ENCODE measurements around the gene TMEM95. TPM values are rescaled to one million over a fixed set of nuclear protein-coding genes. Genes with fewer than 3 reads are reported as not detected.

Gene TMEM95
- total RNA-seq, 1 experiment from 2014 or later: 0.50 TPM

GRCh38 chr17:7341842-7342241 is 13.1 kb upstream of the TMEM95 start:
- Histone ChIP-seq H3K4me3 (no peak overlapping the region), H4K20me1 (ENCODE audit: insufficient read depth) (no peaks in the 10 kb centered on the region), H3K27ac (no peak overlapping the region), H3K4me1 (replicated peaks; ENCODE audit: insufficient read depth) (no peaks in the 10 kb centered on the region), H3K27me3 (ENCODE audit: insufficient read depth, low read depth) (peaks cover 13% of the 10 kb centered on the region), H3K4me2 (no peak overlapping the region), H2AFZ (no peak overlapping the region), H3K79me2 (ENCODE audit: low read depth) (no peaks in the 10 kb centered on the region), H3F3A (ENCODE audit: insufficient read depth, low read depth) (peaks cover 8% of the 10 kb centered on the region; the same call in 1 of the 2 replicates), H3K36me3 (ENCODE audit: low read depth) (no peaks in the 10 kb centered on the region), H3K9me2 (ENCODE audit: insufficient read depth) (no peaks in the 10 kb centered on the region), H3K9me3 (ENCODE audit: insufficient read depth, low read depth) (no peaks in the 10 kb centered on the region)
- intact Hi-C loops (cut with micrococcal nuclease; ENCODE audit: unreplicated experiment): no loop called here
- ChIA-PET CTCF (interaction anchor here (0.7 kb wide), 1 partner anchor 12 kb away, joined by 3 read pairs; no protein-coding TSS in a partner anchor), POLR2A (ENCODE audit: unreplicated experiment) (no interaction called here)
- no TSS peak for BruUV-seq (replicated peaks)
- DNase-seq: no peak
- TF ChIP-seq EZH2 (IDR thresholded peaks at IDR 0.05; ENCODE audit: low read depth) (no peak), CTCF (conservative IDR thresholded peaks at IDR 0.05) (no peak)

GRCh38 chr17:7343250-7343649 is 11.7 kb upstream of the TMEM95 start:
- H3K4me1 ChIP-seq (replicated peaks; ENCODE audit: insufficient read depth): no peaks in the 10 kb centered on the region
- intact Hi-C loops (cut with micrococcal nuclease; ENCODE audit: unreplicated experiment): no loop called here
- H4K20me1 ChIP-seq (ENCODE audit: insufficient read depth): no peaks in the 10 kb centered on the region
- TF ChIP-seq CTCF (conservative IDR thresholded peaks at IDR 0.05) (no peak), EZH2 (IDR thresholded peaks at IDR 0.05; ENCODE audit: low read depth) (no peak)
- no peaks in the 10 kb centered on the region for H3K79me2 ChIP-seq (ENCODE audit: low read depth)
- no peak overlapping the region for H3K4me2 ChIP-seq
- H3K27ac ChIP-seq: no peak overlapping the region
- BruUV-seq (replicated peaks): no TSS peak
- no peak for DNase-seq
- no peaks in the 10 kb centered on the region for H3K9me2 ChIP-seq (ENCODE audit: insufficient read depth)
- H3K4me3 ChIP-seq: no peak overlapping the region
- no peaks in the 10 kb centered on the region for H3K36me3 ChIP-seq (ENCODE audit: low read depth)
- H2AFZ ChIP-seq: no peak overlapping the region
- H3K27me3 ChIP-seq (ENCODE audit: insufficient read depth, low read depth): peaks cover 13% of the 10 kb centered on the region
- peaks cover 8% of the 10 kb centered on the region; the same call in 1 of the 2 replicates for H3F3A ChIP-seq (ENCODE audit: insufficient read depth, low read depth)
- CTCF ChIA-PET: no interaction called here
- H3K9me3 ChIP-seq (ENCODE audit: insufficient read depth, low read depth): no peaks in the 10 kb centered on the region
- POLR2A ChIA-PET (ENCODE audit: unreplicated experiment): interaction anchor here (0.6 kb wide), 2 partner anchors 77 to 298 kb away, joined by 3 to 4 read pairs; no protein-coding TSS in a partner anchor

- H2AFZ ChIP-seq: no peak overlapping the region
- TF ChIP-seq EZH2 (IDR thresholded peaks at IDR 0.05; ENCODE audit: low read depth) (no peak), CTCF (conservative IDR thresholded peaks at IDR 0.05) (no peak)
- no peak overlapping the region for H3K4me2 ChIP-seq
- ChIA-PET POLR2A (ENCODE audit: unreplicated experiment) (no interaction called here), CTCF (no interaction called here)
- BruUV-seq (replicated peaks): no TSS peak
- peaks cover 13% of the 10 kb centered on the region for H3K27me3 ChIP-seq (ENCODE audit: insufficient read depth, low read depth)
- intact Hi-C loops (cut with micrococcal nuclease; ENCODE audit: unreplicated experiment): loop anchor here (1.0 kb wide), 1 partner anchor 66 kb away; the partner anchor contains the start of gene SLC2A4
- H3K79me2 ChIP-seq (ENCODE audit: low read depth): peaks cover 18% of the 10 kb centered on the region
- H3K36me3 ChIP-seq (ENCODE audit: low read depth): no peaks in the 10 kb centered on the region
- no peaks in the 10 kb centered on the region for H3K9me2 ChIP-seq (ENCODE audit: insufficient read depth)
- H4K20me1 ChIP-seq (ENCODE audit: insufficient read depth): no peaks in the 10 kb centered on the region
- H3K27ac ChIP-seq: no peak overlapping the region
- H3K4me3 ChIP-seq: no peak overlapping the region
- H3K9me3 ChIP-seq (ENCODE audit: insufficient read depth, low read depth): no peaks in the 10 kb centered on the region
- peaks cover 27% of the 10 kb centered on the region for H3F3A ChIP-seq (ENCODE audit: insufficient read depth, low read depth)
- no peak for DNase-seq
- H3K4me1 ChIP-seq (replicated peaks; ENCODE audit: insufficient read depth): peaks cover 7% of the 10 kb centered on the region
Observed at GRCh38 chr17:7346761-7347614, 8.0 kb upstream of the TMEM95 start.
